Keratinocyte (primary cell): ENCODE results near the gene CPNE7. TPM values are rescaled to one million over a fixed set of nuclear protein-coding genes. Genes with fewer than 3 reads are reported as not detected.

Experiments
- DNase-seq: peaks from one replicate; pipeline ENCODE4 v3.0.0-alpha.2; 2011; ENCODE audit warnings: low read depth, missing footprints, low spot score
- FAIRE-seq: peaks from 2 replicates; lab custom pipeline; 2011; peaks lifted over from hg19 to GRCh38; lab: Jason Lieb, UNC
- H2AFZ ChIP-seq: 2 replicates; pipeline ENCODE4 v1.6.0; 2012; ENCODE audit warnings: low read length, control low read depth, inconsistent platforms; ENCODE audit not compliant: control insufficient read depth
- H3K27ac ChIP-seq: 2 replicates; pipeline ENCODE4 v1.5.1; 2011; ENCODE audit warnings: low read length; ENCODE audit not compliant: control insufficient read depth, insufficient read depth
- H3K27me3 ChIP-seq: 3 replicates; pipeline ENCODE4 v1.6.0; 2011; ENCODE audit warnings: low read length; ENCODE audit not compliant: control insufficient read depth, insufficient read depth; ENCODE audit errors: extremely low read depth
- H3K36me3 ChIP-seq, 2 experiments: 2 replicates in 1 of 2; 3 replicates in 1 of 2; pipeline ENCODE4 v1.5.1; 2011; ENCODE audit warnings: low read length in 2 of 2, mild to moderate bottlenecking in 1 of 2; ENCODE audit not compliant: control insufficient read depth in 2 of 2, insufficient read depth in 2 of 2; ENCODE audit errors: extremely low read depth in 1 of 2
- H3K4me1 ChIP-seq: 3 replicates; pipeline ENCODE4 v1.5.1; 2011; ENCODE audit warnings: low read length; ENCODE audit not compliant: control insufficient read depth, insufficient read depth; ENCODE audit errors: extremely low read depth
- H3K4me2 ChIP-seq: 3 replicates; pipeline ENCODE4 v1.6.0; 2011; ENCODE audit warnings: low read depth, low read length; ENCODE audit not compliant: control insufficient read depth, insufficient read depth; ENCODE audit errors: extremely low read depth
- H3K4me3 ChIP-seq, 3 experiments: fragments of 200-600 bp in 1 of 3; sonication (generic) in 1 of 3; 2 replicates in 2 of 3; 3 replicates in 1 of 3; pipeline ENCODE4 v1.5.1; 2011 to 2016; ENCODE audit warnings: low read length in 3 of 3, mild to moderate bottlenecking in 3 of 3, control low read depth in 2 of 3, inconsistent platforms in 1 of 3, low read depth in 1 of 3, mixed read lengths in 1 of 3, mixed run types in 1 of 3, moderate library complexity in 1 of 3; ENCODE audit not compliant: control insufficient read depth in 2 of 3, insufficient read depth in 2 of 3; ENCODE audit errors: extremely low read depth in 1 of 3
- H3K79me2 ChIP-seq: 2 replicates; pipeline ENCODE4 v1.6.0; 2012; ENCODE audit warnings: low read length; ENCODE audit not compliant: control insufficient read depth, insufficient read depth
- H3K9ac ChIP-seq: 3 replicates; pipeline ENCODE4 v1.6.0; 2011; ENCODE audit warnings: low read length; ENCODE audit not compliant: control insufficient read depth, insufficient read depth; ENCODE audit errors: extremely low read depth
- H3K9me1 ChIP-seq: 3 replicates; pipeline ENCODE4 v1.6.0; 2011; ENCODE audit warnings: low read length; ENCODE audit not compliant: control insufficient read depth, insufficient read depth; ENCODE audit errors: extremely low read depth
- H3K9me3 ChIP-seq: 2 replicates; pipeline ENCODE4 v1.5.1; 2012; ENCODE audit warnings: low read depth, low read length; ENCODE audit not compliant: control insufficient read depth
- H4K20me1 ChIP-seq: 3 replicates; pipeline ENCODE4 v1.6.0; 2011; ENCODE audit warnings: low read length; ENCODE audit not compliant: control insufficient read depth, insufficient read depth; ENCODE audit errors: extremely low read depth
- CTCF ChIP-seq, 3 experiments: IDR thresholded peaks in 1 of 3; conservative IDR thresholded peaks in 1 of 3; optimal IDR thresholded peaks in 1 of 3; 2 replicates in 2 of 3; 3 replicates in 1 of 3; pipeline versions ENCODE3 to v1.5.1; 2011; ENCODE audit warnings: low read length in 3 of 3, mild to moderate bottlenecking in 3 of 3, moderate library complexity in 2 of 3, control low read depth in 1 of 3, inconsistent platforms in 1 of 3; ENCODE audit not compliant: insufficient read depth in 2 of 3; ENCODE audit errors: extremely low read depth in 1 of 3
- EZH2 ChIP-seq: IDR thresholded peaks from one replicate; pipeline ENCODE4 v1.6.1; 2012; ENCODE audit warnings: inconsistent platforms, mild to moderate bottlenecking, low read length, moderate library complexity
- dilution Hi-C: fragments of 300-500 bp; cut with MboI; formaldehyde crosslinking; loops from one replicate; pipeline ENCODE4 v1.7.0; 2020; ENCODE audit warnings: low sequenced_read_pairs; ENCODE audit not compliant: extremely low pct_ligation_motif_present
- polyA plus RNA-seq, 5 experiments: library from polyadenylated mRNA; depleted of rRNA in 3 of 5; stranded (reverse) in 3 of 5; stranded (forward) in 1 of 5; unstranded in 1 of 5; fragments of >200 nt; gene quantifications; 1 replicate in 1 of 5; 2 replicates in 3 of 5; 3 replicates in 1 of 5; pipeline versions ENCODE4 v1.2.1 to v1.2.3, GENCODE V29; 2011 to 2012; ENCODE audit warnings: missing spikeins in 2 of 5, low read depth in 1 of 5, low replicate concordance in 1 of 5

The CPNE7 gene
- polyA plus RNA-seq, 1 donor (not counting 4 experiments of a cell fraction or from before 2014, with no cell fraction given) = 9.1 TPM

- H3K4me1 ChIP-seq = no peaks in the 10 kb centered on the region
- H3K27me3 ChIP-seq = no peaks in the 10 kb centered on the region
- no peaks in the 10 kb centered on the region for H3K79me2 ChIP-seq
- no peak overlapping the region for H3K27ac ChIP-seq
- no peak overlapping the region for H3K4me2 ChIP-seq
- no peaks in the 10 kb centered on the region for H4K20me1 ChIP-seq
- no peak overlapping the region for H3K4me3 ChIP-seq
- no peak overlapping the region for H3K9ac ChIP-seq
- H3K9me3 ChIP-seq = no peaks in the 10 kb centered on the region
- no peaks in the 10 kb centered on the region for H3K9me1 ChIP-seq
- FAIRE-seq (no peak), DNase-seq (no peak)
- no peak overlapping the region for H2AFZ ChIP-seq
- H3K36me3 ChIP-seq = peaks cover 25 to 37% of the 10 kb centered on the region in 2 experiments
- dilution Hi-C loops = no loop called here
- no peak for TF ChIP-seq EZH2
- no peak for TF ChIP-seq CTCF (optimal IDR thresholded peaks at IDR 0.05 in 1 of 3, IDR thresholded peaks at IDR 0.05 in 1 of 3, conservative IDR thresholded peaks at IDR 0.05 in 1 of 3; ENCODE audit: extremely low read depth in 1 of 3, insufficient read depth in 2 of 3, low read length in 3 of 3)
Measured at GRCh38 chr16:89547291-89547690, 28.3 kb upstream of the CPNE7 start.

GRCh38 chr16:89547860-89548259 is 27.7 kb upstream of the CPNE7 start:
- H3K9me3 ChIP-seq = no peaks in the 10 kb centered on the region

More at GRCh38 chr16:89547860-89548259, 27.7 kb upstream of the CPNE7 start:
- FAIRE-seq (no peak), DNase-seq (no peak)
- Histone ChIP-seq H3K79me2 (no peaks in the 10 kb centered on the region), H2AFZ (no peak overlapping the region), H3K9me1 (no peaks in the 10 kb centered on the region), H3K4me3 (no peak overlapping the region), H3K27me3 (no peaks in the 10 kb centered on the region), H3K4me1 (no peaks in the 10 kb centered on the region), H3K4me2 (no peak overlapping the region), H3K27ac (no peak overlapping the region), H4K20me1 (no peaks in the 10 kb centered on the region), H3K36me3 (peaks cover 31 to 41% of the 10 kb centered on the region in 2 experiments), H3K9ac (no peak overlapping the region)
- TF ChIP-seq CTCF (optimal IDR thresholded peaks at IDR 0.05 in 1 of 3, IDR thresholded peaks at IDR 0.05 in 1 of 3, conservative IDR thresholded peaks at IDR 0.05 in 1 of 3; ENCODE audit: extremely low read depth in 1 of 3, insufficient read depth in 2 of 3, low read length in 3 of 3) (no peak), EZH2 (no peak)
- dilution Hi-C loops = no loop called here
